Measurements from ENCODE around the gene TRIM32.

TRIM32 gene, protein sequence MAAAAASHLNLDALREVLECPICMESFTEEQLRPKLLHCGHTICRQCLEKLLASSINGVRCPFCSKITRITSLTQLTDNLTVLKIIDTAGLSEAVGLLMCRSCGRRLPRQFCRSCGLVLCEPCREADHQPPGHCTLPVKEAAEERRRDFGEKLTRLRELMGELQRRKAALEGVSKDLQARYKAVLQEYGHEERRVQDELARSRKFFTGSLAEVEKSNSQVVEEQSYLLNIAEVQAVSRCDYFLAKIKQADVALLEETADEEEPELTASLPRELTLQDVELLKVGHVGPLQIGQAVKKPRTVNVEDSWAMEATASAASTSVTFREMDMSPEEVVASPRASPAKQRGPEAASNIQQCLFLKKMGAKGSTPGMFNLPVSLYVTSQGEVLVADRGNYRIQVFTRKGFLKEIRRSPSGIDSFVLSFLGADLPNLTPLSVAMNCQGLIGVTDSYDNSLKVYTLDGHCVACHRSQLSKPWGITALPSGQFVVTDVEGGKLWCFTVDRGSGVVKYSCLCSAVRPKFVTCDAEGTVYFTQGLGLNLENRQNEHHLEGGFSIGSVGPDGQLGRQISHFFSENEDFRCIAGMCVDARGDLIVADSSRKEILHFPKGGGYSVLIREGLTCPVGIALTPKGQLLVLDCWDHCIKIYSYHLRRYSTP

DNA sequence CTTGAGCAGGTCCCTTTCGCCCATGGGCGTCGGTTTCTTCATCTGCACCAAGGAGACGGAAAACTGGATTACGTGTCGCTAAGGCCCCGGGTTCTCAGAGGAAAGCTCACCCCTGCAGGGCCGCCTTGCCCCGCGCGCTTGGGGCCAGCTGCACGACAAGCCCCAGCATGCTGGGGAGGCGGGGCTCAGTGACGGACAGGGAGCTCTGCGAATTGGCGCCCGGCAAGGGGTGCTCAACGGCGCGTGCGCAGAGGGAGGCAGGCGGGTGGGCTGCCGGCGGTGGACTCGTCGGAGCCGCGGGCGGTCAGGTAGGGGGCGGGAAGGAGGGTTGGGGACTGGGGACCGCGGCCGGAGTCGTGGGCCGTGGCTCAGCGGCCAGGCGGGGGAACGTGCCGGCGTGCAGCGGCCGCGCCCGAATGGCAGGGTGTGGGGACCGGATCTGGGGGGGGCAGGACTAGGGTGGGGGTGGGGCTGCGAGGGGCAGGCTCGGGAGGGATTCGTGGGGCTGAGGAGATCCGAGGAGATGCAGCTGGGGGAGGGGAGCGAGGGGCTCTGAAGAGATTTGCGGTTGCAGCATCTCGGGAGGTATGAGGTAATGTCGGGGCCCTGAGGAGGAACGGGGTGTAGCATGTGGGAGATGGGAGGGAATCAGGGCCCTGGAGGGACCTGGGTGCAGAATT lies at the start of gene TRIM32:
Gene TRIM32 (plus strand): TSS at position 232 of the 680 bp plus-strand sequence. CDS start 10,438 bp downstream, outside the sequence.
- DNase-seq: peak; percentile 95

DNA sequence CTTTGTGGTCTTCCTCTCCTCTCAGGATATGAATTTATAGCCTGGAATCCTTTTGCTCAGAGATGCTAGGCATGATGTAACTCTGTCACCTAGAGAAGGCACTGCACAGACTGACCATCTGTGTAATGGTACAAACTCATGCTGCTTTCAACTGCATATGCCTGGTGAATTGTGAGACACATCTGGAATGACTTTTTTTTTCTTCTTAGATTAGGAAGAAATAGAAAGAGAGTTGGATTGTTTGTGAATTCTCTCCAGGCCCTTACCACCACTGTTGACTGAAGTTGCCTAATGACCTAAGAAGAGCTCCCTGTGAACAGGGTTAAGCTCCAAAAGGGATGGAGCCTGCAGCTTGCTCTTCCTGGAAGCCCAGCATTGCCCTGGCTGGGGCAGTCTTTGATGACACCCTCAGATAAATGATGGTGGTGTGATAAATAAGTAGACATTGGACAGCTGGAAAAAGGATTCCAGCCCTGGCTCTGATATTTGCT lies 47.8 kb upstream of the TRIM32 start:
- DNase-seq: no peak

- no peak for DNase-seq
These were observed 45.6 kb upstream of the TRIM32 start for GRCh38 chr9:116641292-116642059.

- no peak for DNase-seq
These were observed 43.4 kb upstream of the TRIM32 start for GRCh38 chr9:116643691-116644090.

DNA sequence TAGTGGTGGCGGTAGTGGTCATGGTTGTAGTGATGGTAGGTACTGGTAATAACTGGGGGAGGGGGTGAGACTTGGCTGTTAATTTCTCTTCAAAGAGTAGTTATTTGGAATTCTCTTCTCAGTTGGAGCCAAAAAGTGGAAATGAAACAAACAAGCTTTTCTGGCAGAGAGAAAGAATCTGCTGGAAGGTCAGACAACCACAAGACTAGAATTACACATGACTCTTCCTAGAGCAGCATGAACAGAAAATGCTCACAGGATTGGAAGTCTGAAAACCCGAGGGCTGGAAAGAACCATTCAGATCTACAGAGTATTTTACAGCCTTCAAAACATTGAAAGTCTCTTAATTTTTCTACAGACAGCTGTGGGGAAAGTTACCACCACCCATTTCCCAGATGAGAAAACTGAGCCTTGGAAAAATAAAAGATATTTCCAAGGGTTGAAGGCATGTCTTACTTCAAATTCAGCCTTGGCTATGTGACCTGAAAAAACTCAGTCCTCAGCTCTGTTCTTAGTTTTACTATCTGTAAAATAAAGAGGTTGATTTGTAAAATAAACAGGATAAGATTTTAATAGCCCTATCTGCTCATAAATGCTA lies 42.9 kb upstream of the TRIM32 start:
- no peak for DNase-seq

DNA sequence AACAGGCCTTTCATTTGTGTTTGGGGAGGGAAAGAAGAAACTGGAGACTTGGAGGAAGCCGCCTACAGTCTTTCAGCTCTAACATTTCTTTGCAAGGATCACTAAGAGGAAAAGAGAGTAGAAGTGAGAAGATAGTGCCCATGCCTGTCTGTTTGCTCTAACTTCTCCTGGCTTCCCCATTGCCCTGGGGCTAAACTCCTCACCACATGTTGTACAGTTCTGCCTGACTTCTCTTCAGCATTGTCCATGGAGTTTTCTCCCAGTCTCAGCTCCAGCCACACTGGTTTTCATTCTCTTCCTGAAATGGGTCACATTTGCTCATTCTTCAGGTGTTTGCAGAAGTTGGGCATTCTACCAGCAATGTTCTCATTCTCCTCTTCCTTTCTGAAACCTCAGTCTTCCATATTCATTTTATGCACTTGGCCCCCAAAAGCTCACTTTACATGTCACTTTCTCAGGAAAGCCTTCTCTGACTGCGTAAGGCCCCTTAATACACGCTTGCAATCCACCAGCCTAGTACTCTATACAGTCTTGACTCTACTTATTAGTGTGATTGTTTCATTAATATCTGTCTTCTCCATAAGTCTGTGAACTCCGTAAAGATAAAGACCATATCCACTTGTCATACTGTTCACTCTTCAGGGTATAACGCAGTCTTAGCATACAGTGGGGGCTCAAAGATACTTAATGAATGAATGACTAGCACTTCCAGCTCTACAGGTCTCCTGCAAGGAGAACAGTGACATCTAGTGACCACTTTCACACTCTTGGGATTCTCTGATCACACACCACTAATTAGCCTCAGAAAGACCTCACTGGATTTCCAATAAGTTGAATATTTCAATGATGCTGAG lies 40.2 kb upstream of the TRIM32 start:
- DNase-seq: no peak

DNA sequence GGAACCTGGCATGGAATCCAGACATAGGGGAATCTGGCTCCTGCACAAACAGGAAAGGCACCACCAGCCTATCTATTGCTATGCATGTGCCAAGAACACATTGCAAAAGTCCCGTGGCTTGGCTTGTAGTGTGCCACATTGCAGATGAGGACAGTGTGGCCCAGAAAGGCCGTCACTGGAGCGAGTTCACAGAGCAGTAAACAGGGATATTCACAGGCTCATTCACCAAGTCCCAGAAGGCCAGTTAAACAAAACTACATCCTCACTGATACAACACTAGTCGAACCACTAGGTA lies 39.6 kb upstream of the TRIM32 start:
- no peak for DNase-seq

GRCh38 chr9:116653348-116654058 lies 33.6 kb upstream of the TRIM32 start:
- DNase-seq: no peak

DNA sequence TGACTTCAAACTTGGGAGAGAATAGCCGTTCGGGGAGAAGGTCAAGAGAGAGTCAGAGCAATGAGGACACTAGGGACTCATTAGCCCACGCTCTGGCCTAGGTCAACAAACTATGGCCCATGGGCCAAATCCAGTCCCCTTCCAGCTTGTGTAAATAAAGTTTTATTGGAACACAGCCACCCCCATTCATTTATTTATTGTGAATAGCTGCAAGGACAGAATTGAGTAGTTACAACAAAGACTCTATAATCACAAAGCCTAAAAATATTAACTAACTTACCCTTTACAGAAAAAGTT lies 33.1 kb upstream of the TRIM32 start:
- DNase-seq: no peak

GRCh38 chr9:116656501-116656971 lies 30.6 kb upstream of the TRIM32 start:
- DNase-seq: no peak

DNA sequence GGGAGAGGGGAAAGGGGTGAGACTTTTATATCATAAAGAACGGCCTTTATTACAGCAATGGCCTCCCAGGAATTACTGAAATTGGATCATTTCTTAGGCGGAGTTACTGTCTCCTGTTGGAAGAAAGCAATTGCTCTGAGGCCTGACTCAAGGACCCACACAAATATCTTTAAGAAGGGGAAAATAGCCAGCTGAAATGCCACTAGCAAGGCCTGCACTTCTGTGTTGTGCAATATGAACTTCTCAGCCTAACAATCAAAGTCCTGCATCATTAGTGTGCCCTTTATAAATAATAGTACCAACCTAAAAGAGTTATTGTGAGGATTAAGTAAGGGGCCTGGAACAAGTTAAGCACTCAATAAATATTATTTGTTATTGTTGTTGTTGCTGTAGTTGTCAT lies 30.1 kb upstream of the TRIM32 start:
- no peak for DNase-seq

GRCh38 chr9:116658265-116658664 lies 28.8 kb upstream of the TRIM32 start:
- DNase-seq: no peak

DNA sequence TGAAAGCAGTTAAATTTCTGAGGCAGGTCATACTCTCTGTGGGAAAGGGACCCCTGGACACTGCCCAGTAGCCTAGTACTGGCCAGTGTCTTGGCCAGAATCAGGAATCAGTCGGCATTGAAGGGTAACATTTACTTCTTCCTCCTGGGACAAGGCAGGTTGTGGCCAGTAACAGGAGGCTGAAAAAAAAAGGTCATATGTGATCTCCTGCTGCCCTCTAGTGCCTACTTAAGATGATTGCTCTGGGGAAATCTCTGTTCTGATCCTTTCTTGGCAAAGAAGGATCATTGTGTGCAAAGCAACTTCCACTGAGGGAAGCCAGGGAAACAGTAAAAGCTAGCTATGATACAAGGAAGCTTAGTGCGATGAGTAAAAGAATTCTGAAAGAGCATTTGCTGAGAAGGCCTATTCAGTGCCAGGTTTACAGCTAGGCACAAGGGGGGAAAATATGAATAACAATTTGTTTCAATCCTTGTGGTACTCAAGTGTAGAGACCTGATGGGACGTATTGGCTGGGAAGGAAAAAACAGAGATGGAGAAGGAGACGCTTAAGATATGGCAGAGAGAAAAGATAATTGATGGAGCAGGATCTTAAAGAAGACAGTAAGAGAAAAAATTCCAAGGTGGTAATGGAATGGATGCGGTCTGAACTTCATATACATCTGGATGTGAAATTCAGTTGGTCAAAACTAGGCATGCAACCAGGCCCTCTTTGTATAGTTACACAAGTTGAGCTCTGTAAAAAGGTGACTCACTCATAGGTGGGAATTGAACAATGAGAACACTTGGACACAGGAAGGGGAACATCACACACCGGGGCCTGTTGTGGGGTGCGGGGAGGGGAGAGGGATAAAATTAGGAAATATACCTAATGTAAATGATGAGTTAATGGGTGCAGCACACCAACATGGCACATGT lies 25.8 kb upstream of the TRIM32 start:
- peak; percentile 19 for DNase-seq

DNA sequence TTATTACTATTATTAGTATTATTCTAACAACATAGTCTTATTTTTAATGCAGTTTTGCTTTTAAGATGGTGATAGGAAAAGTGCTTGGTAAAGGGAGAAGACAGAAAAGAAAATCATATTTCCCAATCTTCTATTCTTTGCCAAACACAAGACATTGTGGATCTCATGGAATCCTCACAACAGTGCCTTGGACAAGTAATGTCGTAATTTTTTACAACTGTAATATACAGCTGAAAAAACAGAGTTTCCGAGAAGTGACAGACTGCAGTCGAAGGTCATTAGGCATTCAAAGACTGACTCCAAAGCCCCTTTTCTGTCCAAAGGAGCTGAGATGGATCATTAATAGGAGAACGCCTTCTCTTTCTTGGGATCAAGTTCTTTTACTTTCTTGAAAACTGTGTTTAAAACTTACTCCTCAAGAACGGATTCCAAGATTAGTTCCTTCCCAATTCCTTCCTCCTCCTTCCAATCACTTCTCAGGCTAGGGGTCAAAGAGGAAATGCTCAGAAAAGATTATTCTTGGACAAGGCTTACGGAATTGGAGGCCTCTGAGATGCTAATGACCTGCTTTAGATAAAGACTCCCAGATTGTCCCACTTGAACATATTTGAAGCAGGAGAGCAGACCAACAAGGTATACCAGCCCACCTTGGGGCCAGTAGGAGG lies 24.3 kb upstream of the TRIM32 start:
- DNase-seq: no peak

DNA sequence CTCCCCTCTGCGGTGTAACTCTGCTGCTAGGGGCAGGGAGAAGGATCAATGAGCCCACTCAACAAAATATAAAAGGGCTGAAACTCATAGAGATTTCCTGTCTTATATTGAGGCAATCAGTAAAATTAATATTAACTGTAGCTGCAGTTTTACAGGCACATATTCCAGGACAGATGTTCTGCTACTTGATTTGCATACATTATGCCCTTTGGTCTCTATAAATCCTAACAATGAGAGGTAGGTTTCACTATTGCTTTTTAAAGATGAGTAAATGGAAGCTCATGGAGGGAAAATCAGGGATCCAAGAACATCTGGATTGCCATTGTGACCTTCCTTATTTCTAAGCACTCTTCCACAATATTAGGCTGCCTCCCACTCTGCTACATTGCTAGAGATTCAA lies 23.5 kb upstream of the TRIM32 start:
- no peak for DNase-seq

- no peak for DNase-seq
These were observed 18.0 kb upstream of the TRIM32 start for GRCh38 chr9:116668970-116669695.

GRCh38 chr9:116671605-116672004 lies 15.5 kb upstream of the TRIM32 start:
- no peak for DNase-seq

GRCh38 chr9:116673375-116673774 lies 13.7 kb upstream of the TRIM32 start:
- DNase-seq: no peak
